Measurements from ENCODE around the gene IL13RA2.

DNA sequence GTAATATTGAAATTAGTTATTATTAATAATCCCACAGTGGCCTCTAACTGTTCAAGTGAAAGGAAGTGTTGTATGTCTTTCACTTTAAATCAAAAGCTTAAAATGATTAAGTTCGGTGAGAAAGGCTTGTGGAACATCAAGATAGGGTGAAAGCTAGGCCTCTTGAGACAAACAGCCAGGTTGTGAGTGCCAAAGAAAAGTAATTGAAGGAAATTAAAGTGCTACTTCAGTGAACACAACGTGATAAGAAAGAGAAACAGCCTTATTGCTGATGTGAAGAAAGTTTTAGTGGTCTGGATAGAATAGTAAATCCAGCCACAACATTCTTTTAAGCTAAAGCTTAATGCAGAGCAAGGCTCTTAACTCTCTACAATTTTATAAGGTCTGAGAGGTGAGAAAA is 42.6 kb upstream of the IL13RA2 start:
- TF ChIP-seq CTCF (conservative IDR thresholded peaks at IDR 0.05; ENCODE audit: low read length) (no peak), EZH2phosphoT487 (IDR thresholded peaks at IDR 0.05; ENCODE audit: borderline replicate concordance) (no peak)

All from Loucy (cell line).